LNCAP (cell line): Measurements from ENCODE around the gene ZNF655.

ENCODE experiments used
- TF ChIP-seq, protein P1 (sequence below): fragments of 450-650 bp; IDR thresholded peaks from 2 replicates; pipeline ENCODE4 v1.5.1; 2017; ENCODE audit warnings: mild to moderate bottlenecking

Gene ZNF655

DNA sequence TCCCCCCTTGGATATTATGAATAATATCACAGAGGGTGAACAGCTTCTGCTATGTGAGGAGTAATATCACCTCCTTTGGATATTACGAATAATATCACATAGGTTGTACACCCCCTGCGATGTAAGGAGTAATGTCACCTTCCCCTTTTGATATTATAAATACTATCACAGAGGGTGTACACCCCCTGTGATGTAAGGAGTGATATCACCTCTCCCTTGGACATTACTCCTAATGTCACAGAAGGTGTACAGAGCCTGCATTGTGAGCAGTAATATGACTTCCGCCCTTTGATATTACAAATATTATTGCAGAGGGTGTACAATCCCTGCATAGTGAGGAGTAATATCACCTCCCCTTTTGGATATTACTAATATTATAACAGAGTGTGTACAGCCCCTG lies 30.4 kb downstream of the ZNF655 start:
- TF ChIP-seq, protein P1, sequence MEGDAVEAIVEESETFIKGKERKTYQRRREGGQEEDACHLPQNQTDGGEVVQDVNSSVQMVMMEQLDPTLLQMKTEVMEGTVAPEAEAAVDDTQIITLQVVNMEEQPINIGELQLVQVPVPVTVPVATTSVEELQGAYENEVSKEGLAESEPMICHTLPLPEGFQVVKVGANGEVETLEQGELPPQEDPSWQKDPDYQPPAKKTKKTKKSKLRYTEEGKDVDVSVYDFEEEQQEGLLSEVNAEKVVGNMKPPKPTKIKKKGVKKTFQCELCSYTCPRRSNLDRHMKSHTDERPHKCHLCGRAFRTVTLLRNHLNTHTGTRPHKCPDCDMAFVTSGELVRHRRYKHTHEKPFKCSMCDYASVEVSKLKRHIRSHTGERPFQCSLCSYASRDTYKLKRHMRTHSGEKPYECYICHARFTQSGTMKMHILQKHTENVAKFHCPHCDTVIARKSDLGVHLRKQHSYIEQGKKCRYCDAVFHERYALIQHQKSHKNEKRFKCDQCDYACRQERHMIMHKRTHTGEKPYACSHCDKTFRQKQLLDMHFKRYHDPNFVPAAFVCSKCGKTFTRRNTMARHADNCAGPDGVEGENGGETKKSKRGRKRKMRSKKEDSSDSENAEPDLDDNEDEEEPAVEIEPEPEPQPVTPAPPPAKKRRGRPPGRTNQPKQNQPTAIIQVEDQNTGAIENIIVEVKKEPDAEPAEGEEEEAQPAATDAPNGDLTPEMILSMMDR, result no peak

DNA sequence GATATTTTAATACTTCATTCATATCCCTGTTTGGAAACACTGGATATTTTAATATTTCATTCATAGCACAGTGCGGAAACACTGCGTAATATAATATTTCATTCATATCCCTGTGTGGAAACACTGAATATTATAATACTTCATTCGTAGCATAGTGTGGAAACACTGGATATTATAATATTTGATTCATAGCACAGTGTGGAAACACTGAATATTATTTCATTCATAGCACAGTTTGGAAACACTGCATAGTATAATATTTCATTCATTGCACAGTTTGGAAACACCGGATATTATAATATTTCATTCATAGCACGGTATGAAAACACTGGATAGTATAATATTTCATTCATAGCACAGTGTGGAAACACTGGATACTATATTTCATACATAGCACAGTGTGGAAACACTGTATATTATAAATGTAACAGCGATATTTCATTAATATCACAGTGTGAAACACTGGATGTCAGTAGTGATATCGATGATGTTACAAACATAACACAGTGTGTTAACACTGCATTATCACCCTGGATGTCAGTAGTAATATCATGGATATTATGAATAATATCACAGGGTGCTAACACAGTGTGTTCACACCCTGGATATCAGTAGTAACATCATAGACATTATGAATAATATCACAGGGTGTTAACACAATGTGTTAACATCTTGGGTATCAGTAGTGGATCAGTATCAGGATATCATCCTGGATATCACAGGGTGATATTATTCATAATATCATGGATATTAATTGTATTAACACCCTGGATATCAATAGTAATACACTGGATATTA lies 36.7 kb downstream of the ZNF655 start:
- TF ChIP-seq, protein P1, result no peak

DNA sequence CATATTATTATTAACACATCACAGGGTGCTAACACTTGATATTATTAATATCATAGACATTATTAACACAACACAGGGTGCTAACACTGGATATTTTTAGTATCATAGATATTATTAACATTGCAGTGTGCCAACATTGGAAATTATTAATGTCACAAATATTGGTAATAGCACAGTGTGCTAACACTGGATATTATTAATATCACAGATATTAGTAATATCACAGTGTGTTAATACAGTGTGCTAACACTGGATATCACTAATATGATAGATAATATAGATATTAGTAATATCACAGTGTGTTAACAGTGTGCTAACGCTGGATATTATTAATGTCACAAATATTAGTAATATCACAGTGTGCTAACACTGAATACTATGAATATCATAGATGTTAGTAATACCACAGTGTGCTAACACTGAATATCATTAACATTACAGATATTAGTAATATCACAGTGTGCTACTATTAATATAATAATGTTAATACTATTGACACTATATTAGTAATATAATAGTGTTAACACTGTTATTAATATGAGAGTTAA lies 38.0 kb downstream of the ZNF655 start:
- TF ChIP-seq, protein P1, result no peak; the same call in 1 of the 2 replicates

DNA sequence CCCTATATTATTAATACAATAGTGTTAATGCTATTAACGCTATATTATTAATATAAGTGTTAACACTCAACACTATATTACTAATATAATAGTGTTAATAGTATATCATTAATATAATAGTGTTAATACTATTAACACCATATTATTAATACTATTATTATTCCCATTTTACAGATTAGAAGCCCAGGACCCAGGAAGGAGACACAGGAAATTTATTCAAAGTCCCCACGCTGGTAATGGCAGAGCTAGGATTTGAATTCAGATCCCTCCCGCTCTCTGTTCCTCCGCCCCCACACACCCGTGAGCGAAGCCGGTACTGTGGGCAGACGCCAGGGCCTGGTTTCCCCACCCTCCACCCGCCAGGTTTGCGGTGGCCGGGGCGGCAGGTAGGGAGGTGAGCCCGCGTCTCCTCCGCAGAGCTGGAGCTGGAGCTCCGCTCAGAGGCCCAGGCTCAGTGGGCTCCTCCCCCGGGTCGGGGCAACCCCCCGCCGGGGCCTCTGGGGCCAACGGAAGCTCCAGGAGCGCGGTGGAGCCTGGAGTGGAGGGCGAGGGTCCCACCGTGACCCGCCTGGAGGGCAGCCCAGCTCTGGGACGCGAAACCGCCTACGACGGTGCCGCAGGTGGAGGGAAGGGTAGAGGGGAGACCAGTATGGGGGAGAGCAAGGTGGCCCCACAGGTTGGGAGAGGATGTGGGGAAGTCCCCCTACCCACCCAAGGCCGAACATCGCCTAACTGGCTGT lies 39.5 kb downstream of the ZNF655 start, which contains the start of gene TMEM225B:
Gene TMEM225B, plus strand, starts transcription at position 506 of the 740 bp plus-strand sequence. CDS start 6,122 bp downstream, outside the sequence.
- TF ChIP-seq, protein P1, result no peak

DNA sequence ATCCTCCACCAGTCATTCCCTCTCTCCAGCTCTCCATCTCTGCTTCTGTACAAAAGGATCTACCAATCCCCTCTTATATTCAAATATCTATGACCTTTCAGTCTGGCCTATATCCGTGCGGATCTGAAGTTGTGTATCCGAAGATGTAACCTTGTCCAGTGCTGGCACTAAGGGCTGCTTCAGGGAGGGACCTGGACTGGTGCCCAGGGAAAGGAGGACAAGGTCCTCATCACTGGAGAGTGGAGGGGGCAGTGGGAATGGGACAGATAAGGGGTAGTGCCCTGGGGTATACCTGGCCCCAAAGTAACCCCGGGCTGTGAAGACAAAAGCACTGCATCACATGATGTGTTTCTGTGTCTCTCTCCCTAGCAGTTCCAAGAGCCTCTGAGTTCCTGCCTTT lies 41.4 kb downstream of the ZNF655 start:
- TF ChIP-seq, protein P1, result no peak

DNA sequence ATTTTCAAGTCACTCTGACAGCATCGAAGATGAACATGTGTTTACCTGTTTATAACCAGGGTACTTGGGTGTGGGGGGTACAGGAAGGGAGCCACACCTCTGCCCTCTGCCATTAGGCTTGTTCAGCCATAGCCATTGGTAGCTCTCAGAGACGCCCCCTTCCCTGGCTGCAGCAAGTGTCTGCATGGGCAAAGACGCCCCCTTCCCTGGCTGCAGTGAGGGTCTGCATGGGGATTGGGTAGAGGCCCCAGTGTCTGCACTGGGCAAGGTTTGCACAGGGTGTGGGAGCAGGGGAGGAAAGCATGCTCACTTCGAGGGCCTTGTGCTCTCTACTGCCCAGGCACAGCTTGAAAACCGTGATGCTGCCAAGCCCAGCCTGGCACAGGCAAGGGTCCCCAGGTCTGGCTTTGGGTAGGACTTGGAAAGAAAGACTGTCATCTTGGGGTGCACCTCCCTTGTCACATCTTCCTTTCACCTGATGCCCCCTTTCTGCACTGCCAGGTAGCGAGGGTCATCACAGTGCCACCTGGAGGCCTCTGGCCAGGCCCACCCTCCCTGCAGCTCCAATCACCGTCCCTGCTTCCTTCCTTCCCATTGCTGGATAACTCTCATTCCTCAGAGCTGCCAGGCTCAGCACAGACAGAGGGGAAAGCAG lies 43.3 kb downstream of the ZNF655 start:
- TF ChIP-seq, protein P1, result no peak

DNA sequence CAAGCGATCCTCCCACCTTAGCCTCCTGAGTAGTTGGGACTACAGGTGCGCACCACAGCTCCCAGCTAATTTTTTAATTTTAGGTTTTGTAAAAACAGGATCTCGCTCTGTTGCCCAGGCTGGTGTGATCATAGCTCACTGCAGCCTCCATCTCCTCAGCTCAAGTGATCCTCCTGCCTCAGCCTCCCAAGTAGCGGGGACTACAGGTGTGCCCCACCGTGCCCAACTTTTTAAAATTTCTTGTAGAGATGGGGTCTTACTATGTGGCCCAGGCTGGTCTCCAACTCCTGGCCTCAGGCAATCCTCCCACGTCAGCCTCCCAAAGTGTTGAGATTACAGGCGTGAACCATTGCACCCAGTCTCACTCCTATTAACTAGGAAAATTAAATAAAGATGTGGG lies 47.1 kb downstream of the ZNF655 start:
- TF ChIP-seq, protein P1, result no peak
